22Rv1 (cell line): ENCODE measurements around the gene ZNF641.

ENCODE experiments used
- ZFX ChIP-seq: fragments of 450-650 bp; IDR thresholded peaks from 2 replicates; pipeline ENCODE4 v1.6.1; 2017; ENCODE audit warnings: antibody characterized with exemption, borderline replicate concordance
- TF ChIP-seq, protein P1 (sequence below): fragments of 450-650 bp; IDR thresholded peaks from 2 replicates; pipeline ENCODE4 v1.5.1; 2017; ENCODE audit warnings: mild to moderate bottlenecking

DNA sequence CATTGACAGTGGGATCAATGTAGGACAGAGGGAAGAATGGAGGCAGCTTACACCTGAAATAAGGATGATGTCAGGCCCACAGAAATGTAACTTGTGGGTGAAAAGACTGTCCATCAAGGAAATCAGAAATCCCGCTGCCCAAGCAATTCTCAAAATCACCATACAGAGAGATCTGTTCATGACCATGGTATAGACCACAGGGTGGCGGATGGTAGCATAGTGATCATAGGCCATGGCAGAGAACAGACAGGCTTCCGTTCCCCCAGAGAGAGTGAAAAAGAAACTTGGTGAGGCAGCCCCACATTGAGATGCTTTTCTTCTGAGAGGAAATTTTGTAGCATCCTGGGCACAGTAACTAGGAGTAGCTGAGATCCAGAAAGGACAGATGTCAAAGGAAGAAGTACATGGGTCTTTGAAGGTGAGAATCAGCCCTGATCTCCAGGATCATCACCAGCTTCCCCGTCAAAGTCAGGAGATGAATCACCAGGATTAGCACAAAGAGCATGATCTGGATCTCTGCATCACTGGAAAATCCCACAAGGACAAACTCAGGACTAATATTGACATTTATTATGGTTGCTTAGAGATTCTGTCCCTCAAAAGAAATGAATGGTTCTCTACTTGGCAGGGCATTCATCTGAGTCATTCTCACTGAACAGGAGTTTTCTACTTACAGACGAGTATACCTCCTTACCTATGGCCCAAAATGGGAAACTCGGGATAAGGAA lies 5.5 kb upstream of the ZNF641 start:
- TF ChIP-seq, protein P1, sequence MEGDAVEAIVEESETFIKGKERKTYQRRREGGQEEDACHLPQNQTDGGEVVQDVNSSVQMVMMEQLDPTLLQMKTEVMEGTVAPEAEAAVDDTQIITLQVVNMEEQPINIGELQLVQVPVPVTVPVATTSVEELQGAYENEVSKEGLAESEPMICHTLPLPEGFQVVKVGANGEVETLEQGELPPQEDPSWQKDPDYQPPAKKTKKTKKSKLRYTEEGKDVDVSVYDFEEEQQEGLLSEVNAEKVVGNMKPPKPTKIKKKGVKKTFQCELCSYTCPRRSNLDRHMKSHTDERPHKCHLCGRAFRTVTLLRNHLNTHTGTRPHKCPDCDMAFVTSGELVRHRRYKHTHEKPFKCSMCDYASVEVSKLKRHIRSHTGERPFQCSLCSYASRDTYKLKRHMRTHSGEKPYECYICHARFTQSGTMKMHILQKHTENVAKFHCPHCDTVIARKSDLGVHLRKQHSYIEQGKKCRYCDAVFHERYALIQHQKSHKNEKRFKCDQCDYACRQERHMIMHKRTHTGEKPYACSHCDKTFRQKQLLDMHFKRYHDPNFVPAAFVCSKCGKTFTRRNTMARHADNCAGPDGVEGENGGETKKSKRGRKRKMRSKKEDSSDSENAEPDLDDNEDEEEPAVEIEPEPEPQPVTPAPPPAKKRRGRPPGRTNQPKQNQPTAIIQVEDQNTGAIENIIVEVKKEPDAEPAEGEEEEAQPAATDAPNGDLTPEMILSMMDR: no peak
- no peak for TF ChIP-seq ZFX
